HepG2 (cell line): ENCODE measurements around the gene TCAF1. TPM values are rescaled to one million over a fixed set of nuclear protein-coding genes. Genes with fewer than 3 reads are reported as not detected.

ENCODE experiments used
- ATAC-seq: fragments of 200-7000 bp; cut with Tn5 transposase; 3 replicates; pipeline ENCODE4 v1.9.1; 2020; ENCODE audit warnings: mild to moderate bottlenecking, moderate library complexity
- BruUV-seq: library from RNA; stranded (reverse); fragments of 400-500 nt; replicated peaks from 2 replicates; lab custom pipeline; 2021; lab: Mats Ljungman, UMichigan
- CTCF ChIA-PET: fragments of 300-600 bp; formaldehyde crosslinking; extraction: SDS; loops from one replicate; lab custom pipeline; 2021; ENCODE audit warnings: low total read pairs, inconsistent platforms, low intra/inter-chr PET ratio; lab: Yijun Ruan, JAX
- POLR2A ChIA-PET: fragments of 350-600 bp; sonication (Branson Sonifier 250); formaldehyde crosslinking; loops from one replicate; lab custom pipeline; 2020; ENCODE audit warnings: antibody characterized with exemption, inconsistent platforms; lab: Yijun Ruan, JAX
- DNase-seq: peaks from one replicate; pipeline ENCODE4 v3.0.0-alpha.2; 2015; ENCODE audit warnings: low spot score
- FAIRE-seq: peaks from 3 replicates; lab custom pipeline; 2011; peaks lifted over from hg19 to GRCh38; lab: Jason Lieb, UNC
- H2AFZ ChIP-seq: one replicate; pipeline ENCODE4 v1.6.1; 2011; ENCODE audit warnings: low read length, inconsistent platforms
- H3K27ac ChIP-seq: fragments of 300-600 bp; 3 replicates; pipeline ENCODE4 v1.8.0; 2011; ENCODE audit warnings: mixed run types, mild to moderate bottlenecking, mixed read lengths, low read length, inconsistent platforms; ENCODE audit not compliant: insufficient read depth; ENCODE audit errors: extremely low read length
- H3K27me3 ChIP-seq, 2 experiments: fragments of 200-600 bp in 1 of 2; 2 replicates in 1 of 2; 3 replicates in 1 of 2; pipeline versions ENCODE4 v1.6.0 to v1.8.0; 2011; ENCODE audit warnings: low read length in 2 of 2, mild to moderate bottlenecking in 2 of 2, moderate library complexity in 2 of 2, inconsistent platforms in 1 of 2; ENCODE audit not compliant: insufficient read depth in 2 of 2, control insufficient read depth in 1 of 2
- H3K36me3 ChIP-seq, 2 experiments: fragments of 200-600 bp in 1 of 2; replicated peaks in 1 of 2; 2 replicates in 1 of 2; 3 replicates in 1 of 2; pipeline versions ENCODE4 v1.5.1 to v1.8.0; 2011; ENCODE audit warnings: low read length in 2 of 2, inconsistent platforms in 1 of 2; ENCODE audit not compliant: insufficient read depth in 2 of 2, control insufficient read depth in 1 of 2
- H3K4me1 ChIP-seq: 2 replicates; pipeline ENCODE4 v1.5.1; 2012; ENCODE audit warnings: low read length, inconsistent platforms; ENCODE audit not compliant: insufficient read depth
- H3K4me2 ChIP-seq: 2 replicates; pipeline ENCODE4 v1.6.0; 2011; ENCODE audit warnings: low read depth, low read length, inconsistent platforms
- H3K4me3 ChIP-seq, 3 experiments: fragments of 200-600 bp in 1 of 3; sonication (generic), shearing (Covaris generic) in 1 of 3; replicated peaks in 1 of 3; 2 replicates each; pipeline ENCODE4 v1.5.1; 2011 to 2016; ENCODE audit warnings: low read length in 3 of 3, inconsistent platforms in 2 of 3, low read depth in 2 of 3, mild to moderate bottlenecking in 2 of 3, control low read depth in 1 of 3, mixed read lengths in 1 of 3; ENCODE audit not compliant: insufficient read depth in 1 of 3
- H3K79me2 ChIP-seq: one replicate; pipeline ENCODE4 v1.6.1; 2011; ENCODE audit warnings: low read length, inconsistent platforms; ENCODE audit not compliant: insufficient read depth
- H3K9ac ChIP-seq: 2 replicates; pipeline ENCODE4 v1.6.0; 2011; ENCODE audit warnings: mild to moderate bottlenecking, low read depth, low read length, inconsistent platforms; ENCODE audit not compliant: insufficient read depth
- H3K9me3 ChIP-seq: 2 replicates; pipeline ENCODE4 v1.5.1; 2012; ENCODE audit warnings: mild to moderate bottlenecking, low read length
- H4K20me1 ChIP-seq: 2 replicates; pipeline ENCODE4 v1.6.0; 2011; ENCODE audit warnings: inconsistent platforms, mild to moderate bottlenecking, low read length, moderate library complexity; ENCODE audit not compliant: insufficient read depth
- ATM ChIP-seq: fragments of 450-650 bp; IDR thresholded peaks from 2 replicates; pipeline ENCODE4 v1.7.1; 2017; ENCODE audit warnings: mild to moderate bottlenecking, borderline replicate concordance
- FOSL2 ChIP-seq: sonication (generic); formaldehyde crosslinking; IDR thresholded peaks from 2 replicates; pipeline ENCODE4 v1.4.0; 2020; ENCODE audit warnings: missing genetic modification reagents
- PHF21A ChIP-seq: sonication (generic); formaldehyde crosslinking; IDR thresholded peaks from 2 replicates; pipeline ENCODE4 v1.5.0; 2020; ENCODE audit warnings: mild to moderate bottlenecking, missing genetic modification reagents
- ZNF138 ChIP-seq: sonication (generic); formaldehyde crosslinking; IDR thresholded peaks from 2 replicates; pipeline ENCODE4 v1.5.0; 2020; ENCODE audit warnings: mild to moderate bottlenecking, low read depth, missing genetic modification reagents
- WGBS: methylation state at CpG from one replicate; pipeline ENCODE4 v1.1.6; 2017; ENCODE audit warnings: low lambda C conversion rate; 5-methylcytosine and 5-hydroxymethylcytosine counted together
- in situ Hi-C: cut with HindIII; loops from 2 replicates; pipeline ENCODE4 v1.10.0; 2017; ENCODE audit warnings: low pct_unique_long_range_greater_than_20kb; ENCODE audit not compliant: extremely low pct_ligation_motif_present
- intact Hi-C: fragments of 100-400 bp; cut with micrococcal nuclease; formaldehyde crosslinking; loops from one replicate; pipeline ENCODE4 v1.10.0; 2022; ENCODE audit not compliant: unreplicated experiment
- polyA plus RNA-seq, 8 experiments: library from polyadenylated mRNA; depleted of rRNA in 3 of 8; stranded (reverse) in 7 of 8; unstranded in 1 of 8; fragments of >200 nt; fragmentation: Illumina TruSeq in 4 of 8; extraction: Trizol in 4 of 8; gene quantifications; 2 replicates each; pipeline versions ENCODE4 v1.2.1 to v1.2.3, GENCODE V29; 2011 to 2016; ENCODE audit warnings: low read depth in 4 of 8, missing spikeins in 1 of 8, mixed read lengths in 1 of 8; ENCODE audit not compliant: insufficient read depth in 1 of 8
- total RNA-seq, 5 experiments: library from RNA; depleted of rRNA; stranded (reverse); fragments of >200 nt; fragmentation: Illumina TruSeq; extraction: Trizol; gene quantifications; 2 replicates each; pipeline ENCODE4 v1.2.3, GENCODE V29; 2016; ENCODE audit warnings: low read depth in 1 of 5

TCAF1 gene
- total and polyA plus RNA-seq, 2 of the 13 experiments (the other 11 are each of a cell fraction or from before 2014, with no cell fraction given), result 36.2 to 101 TPM

GRCh38 chr7:143931739-143932138 lies 29.8 kb upstream of the TCAF1 start:
- in situ Hi-C loops, result no loop called here
- H3K9ac ChIP-seq, result no peak overlapping the region
- CTCF ChIA-PET, result no interaction called here

GRCh38 chr7:143929224-143929920 lies 27.4 kb upstream of the TCAF1 start:
- TF ChIP-seq FOSL2, result no peak
- Histone ChIP-seq H3K27ac (no peak overlapping the region), H3K36me3 (no peaks in the 10 kb centered on the region), H3K4me3 (no peak overlapping the region), H3K27me3 (no peaks in the 10 kb centered on the region), H3K4me2 (no peak overlapping the region), H3K9ac (no peak overlapping the region), H3K9me3 (no peaks in the 10 kb centered on the region), H3K79me2 (no peaks in the 10 kb centered on the region), H3K4me1 (peaks cover 6% of the 10 kb centered on the region), H2AFZ (no peak overlapping the region), H4K20me1 (no peaks in the 10 kb centered on the region)
- BruUV-seq, result no TSS peak
- in situ Hi-C loops (no loop called here), intact Hi-C loops (no loop called here)
- DNase-seq (no peak), ATAC-seq (no peak; the same call in 2 of the 3 replicates), FAIRE-seq (no peak)
- ChIA-PET CTCF (no interaction called here), POLR2A (no interaction called here)
- 100% methylated on average over 1 of the region's 1 CpG for WGBS

More at GRCh38 chr7:143931739-143932138, 29.8 kb upstream of the TCAF1 start:
- Histone ChIP-seq H3K9me3 (no peaks in the 10 kb centered on the region), H3K4me1 (peaks cover 16% of the 10 kb centered on the region), H4K20me1 (no peaks in the 10 kb centered on the region), H3K27me3 (no peaks in the 10 kb centered on the region), H2AFZ (no peak overlapping the region), H3K79me2 (no peaks in the 10 kb centered on the region), H3K36me3 (no peaks in the 10 kb centered on the region), H3K27ac (no peak overlapping the region), H3K4me2 (no peak overlapping the region), H3K4me3 (no peak overlapping the region)
- DNase-seq (no peak), ATAC-seq (no peak), FAIRE-seq (no peak)
- no TSS peak for BruUV-seq
- TF ChIP-seq ZNF138 (CRISPR knock-in tag) (no peak), ATM (no peak), PHF21A (CRISPR knock-in tag) (no peak)
- intact Hi-C loops, result no loop called here
- POLR2A ChIA-PET, result no interaction called here
